ENCODE data around the gene UTP20.

- no peak for TF ChIP-seq POLR2AphosphoS5 (IDR thresholded peaks at IDR 0.05; ENCODE audit: insufficient read depth, low read depth, low read length)
- TF ChIP-seq CTCF (IDR thresholded peaks at IDR 0.05; ENCODE audit: extremely low read depth in 1 of 2, insufficient read depth in 1 of 2, low read depth in 1 of 2, low read length in 2 of 2), result no peak
These were observed 3.5 kb upstream of the UTP20 start for GRCh38 chr12:101276433-101276832.

Data from endothelial cell of umbilical vein (primary cell).